Type B pancreatic cell (in vitro differentiated cells): Measurements from ENCODE around the gene DCAF17. TPM values are rescaled to one million over a fixed set of nuclear protein-coding genes. Genes with fewer than 3 reads are reported as not detected.

Source experiments
- DNase-seq: peaks from one replicate; pipeline ENCODE4 v3.0.0; 2021; ENCODE audit warnings: mixed read lengths; ENCODE audit not compliant: unreplicated experiment; ENCODE audit errors: extremely low spot score
- H3K27ac Mint-ChIP-seq: 2 replicates; pipeline ENCODE4 v1.8.0; 2021; ENCODE audit warnings: mild to moderate bottlenecking, mixed read lengths
- H3K27me3 Mint-ChIP-seq: 2 replicates; pipeline ENCODE4 v1.8.0; 2021; ENCODE audit warnings: mixed read lengths
- H3K36me3 Mint-ChIP-seq: 2 replicates; pipeline ENCODE4 v1.8.0; 2021; ENCODE audit warnings: mixed read lengths
- H3K4me1 Mint-ChIP-seq: one replicate; pipeline ENCODE4 v1.8.0; 2021; ENCODE audit warnings: mixed read lengths; ENCODE audit not compliant: unreplicated experiment
- H3K4me3 Mint-ChIP-seq: 2 replicates; pipeline ENCODE4 v1.8.0; 2021; ENCODE audit warnings: mild to moderate bottlenecking, mixed read lengths
- H3K9me3 Mint-ChIP-seq: 2 replicates; pipeline ENCODE4 v1.8.0; 2021; ENCODE audit warnings: mixed read lengths
- CTCF ChIP-seq: fragments of 200-600 bp; sonication (generic); conservative IDR thresholded peaks from 2 replicates; pipeline ENCODE4 v1.5.0; 2021; ENCODE audit warnings: antibody characterized with exemption, mild to moderate bottlenecking
- total RNA-seq: library from RNA; stranded (reverse); gene quantifications from 2 replicates; pipeline ENCODE4 v1.2.1, GENCODE V29; 2021; ENCODE audit warnings: low replicate concordance

DCAF17 gene
- total RNA-seq, 1 donor from 2014 or later: 26.4 TPM

GRCh38 chr2:171516793-171517192 lies 82.8 kb downstream of the DCAF17 start:
- no peak overlapping the region for H3K4me3 Mint-ChIP-seq
- no peak for DNase-seq
- H3K9me3 Mint-ChIP-seq: no peaks in the 10 kb centered on the region
- peaks cover 3% of the 10 kb centered on the region for H3K4me1 Mint-ChIP-seq
- H3K27ac Mint-ChIP-seq: no peak overlapping the region
- peaks cover 31% of the 10 kb centered on the region for H3K27me3 Mint-ChIP-seq
- TF ChIP-seq CTCF: no peak
- no peaks in the 10 kb centered on the region for H3K36me3 Mint-ChIP-seq

DNA sequence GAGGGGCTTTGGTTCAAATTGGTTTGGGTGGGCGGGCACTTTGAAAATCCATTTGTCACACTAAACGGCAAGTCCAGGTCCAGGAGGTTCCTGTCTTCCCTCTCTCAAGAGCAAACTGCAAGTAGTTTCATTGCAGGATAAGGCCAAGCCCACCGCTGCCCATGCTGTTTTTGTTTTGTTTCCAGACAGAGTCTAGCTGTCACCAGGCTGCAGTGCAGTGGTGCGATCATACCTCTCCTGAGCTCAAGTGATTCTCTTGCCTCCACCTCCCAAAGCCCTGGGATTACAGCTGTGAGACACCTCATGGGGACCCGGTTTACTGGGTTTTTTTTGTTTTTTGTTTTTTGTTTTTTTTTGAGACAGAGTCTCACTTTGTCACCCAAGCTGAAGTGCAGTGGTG lies 86.4 kb downstream of the DCAF17 start:
- Mint-ChIP-seq H3K27ac (no peak overlapping the region), H3K4me3 (no peak overlapping the region)

GRCh38 chr2:171521361-171522051 lies 87.5 kb downstream of the DCAF17 start:
- no peaks in the 10 kb centered on the region for H3K9me3 Mint-ChIP-seq
- no peak for DNase-seq
- peak overlapping the region; percentile 96 for H3K4me3 Mint-ChIP-seq
- TF ChIP-seq CTCF: no peak
- no peaks in the 10 kb centered on the region for H3K36me3 Mint-ChIP-seq
- H3K4me1 Mint-ChIP-seq: peaks cover 22% of the 10 kb centered on the region
- peaks cover 34% of the 10 kb centered on the region for H3K27me3 Mint-ChIP-seq
- peak overlapping the region; percentile 73 for H3K27ac Mint-ChIP-seq

More for the DNA sequence above, 86.4 kb downstream of the DCAF17 start:
- peaks cover 22% of the 10 kb centered on the region for H3K4me1 Mint-ChIP-seq
- H3K27me3 Mint-ChIP-seq: peaks cover 40% of the 10 kb centered on the region
- TF ChIP-seq CTCF: no peak
- no peaks in the 10 kb centered on the region for H3K9me3 Mint-ChIP-seq
- H3K36me3 Mint-ChIP-seq: no peaks in the 10 kb centered on the region
- DNase-seq: no peak

- H3K4me3 Mint-ChIP-seq: peak within 1 kb of the TSS; percentile 96
- no peaks in the 10 kb centered on the region for H3K9me3 Mint-ChIP-seq
- TF ChIP-seq CTCF: no peak
- no peaks in the 10 kb centered on the region for H3K36me3 Mint-ChIP-seq
- H3K4me1 Mint-ChIP-seq: peaks cover 22% of the 10 kb centered on the region
- DNase-seq: peak; percentile 72
- peaks cover 31% of the 10 kb centered on the region for H3K27me3 Mint-ChIP-seq
- H3K27ac Mint-ChIP-seq: peak within 1 kb of the TSS; percentile 79
Observed at GRCh38 chr2:171522052-171522787, 88.2 kb downstream of the DCAF17 start, which contains the start of gene CYBRD1. Gene CYBRD1, plus strand, starts transcription at chr2:171522474. Its CDS starts 72 bp downstream, at chr2:171522546.

DNA sequence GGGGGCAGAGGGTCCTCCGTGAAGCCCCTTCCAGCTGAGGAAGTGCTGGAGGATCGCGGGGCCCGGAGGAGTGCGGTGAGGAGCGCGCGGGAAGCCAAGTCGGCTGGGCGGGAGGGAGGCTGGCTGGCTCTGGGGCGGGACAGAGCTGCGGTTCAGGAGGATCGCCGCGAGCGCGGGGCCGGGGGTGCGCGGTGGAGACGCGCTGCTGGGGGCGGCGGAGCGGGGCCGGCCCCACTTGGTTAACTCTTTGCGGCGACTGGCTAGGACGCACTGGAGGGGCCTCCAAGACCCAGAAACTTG lies 88.7 kb downstream of the DCAF17 start:
- peaks cover 31% of the 10 kb centered on the region for H3K27me3 Mint-ChIP-seq
- H3K36me3 Mint-ChIP-seq: no peaks in the 10 kb centered on the region
- no peaks in the 10 kb centered on the region for H3K9me3 Mint-ChIP-seq
- peaks cover 22% of the 10 kb centered on the region for H3K4me1 Mint-ChIP-seq
- peak overlapping the region; percentile 79 for H3K27ac Mint-ChIP-seq
- DNase-seq: peak; percentile 74
- H3K4me3 Mint-ChIP-seq: peak overlapping the region; percentile 96
- TF ChIP-seq CTCF: no peak
